Tibial nerve (tissue), 4 donors: ENCODE data around the gene CECR2. TPM values are rescaled to one million over a fixed set of nuclear protein-coding genes. Genes with fewer than 3 reads are reported as not detected.

Experiments
- DNase-seq, 2 donors: peaks; one replicate each; pipeline ENCODE4 v3.0.0-alpha.2; 2019; ENCODE audit warnings: low spot score in 2 of 2
- H3K27ac ChIP-seq, 4 donors: fragments of 200-600 bp; sonication (generic) in 3 of 4; one replicate each; pipeline ENCODE4 v1.5.1; 2017 to 2019; ENCODE audit warnings: mild to moderate bottlenecking in 1 of 4
- H3K27me3 ChIP-seq, 2 donors: fragments of 200-600 bp; sonication (generic) in 1 of 2; one replicate each; pipeline versions ENCODE4 v1.5.1 to v1.6.0; 2017 to 2019
- H3K36me3 ChIP-seq, 3 donors: fragments of 200-600 bp; sonication (generic); one replicate each; pipeline ENCODE4 v1.5.1; 2018 to 2019
- H3K4me1 ChIP-seq, 4 donors: fragments of 200-600 bp; sonication (generic) in 3 of 4; one replicate each; pipeline ENCODE4 v1.5.1; 2017 to 2019
- H3K4me3 ChIP-seq, 4 donors: fragments of 200-600 bp; sonication (generic) in 3 of 4; one replicate each; pipeline ENCODE4 v1.5.1; 2017 to 2019; ENCODE audit warnings: mild to moderate bottlenecking in 1 of 4, moderate library complexity in 1 of 4
- H3K9me3 ChIP-seq, 4 donors: fragments of 200-600 bp; sonication (generic) in 3 of 4; one replicate each; pipeline ENCODE4 v1.5.1; 2017 to 2019
- CTCF ChIP-seq, 5 experiments: fragments of 200-600 bp in 3 of 5; fragments of 450-650 bp in 2 of 5; sonication (generic) in 3 of 5; IDR thresholded peaks; one replicate each; pipeline ENCODE4 v1.5.1; 2016 to 2019; ENCODE audit warnings: antibody characterized with exemption in 5 of 5, mild to moderate bottlenecking in 3 of 5, moderate library complexity in 2 of 5
- EP300 ChIP-seq, 2 donors: sonication (generic); formaldehyde crosslinking; IDR thresholded peaks; one replicate each; pipeline ENCODE4 v1.6.1; 2017; ENCODE audit warnings: antibody characterized with exemption in 2 of 2, mild to moderate bottlenecking in 1 of 2
- POLR2A ChIP-seq, 2 donors: fragments of 450-650 bp; IDR thresholded peaks; one replicate each; pipeline ENCODE4 v1.6.1; 2017; ENCODE audit warnings: antibody characterized with exemption in 2 of 2, mild to moderate bottlenecking in 2 of 2, moderate library complexity in 2 of 2
- WGBS, 2 donors: methylation state at CpG; one replicate each; pipeline ENCODE4 v1.1.5; 2018; 5-methylcytosine and 5-hydroxymethylcytosine counted together
- total RNA-seq, 4 donors: library from RNA; depleted of rRNA; stranded (reverse); fragments of >200 nt; gene quantifications; one replicate each; pipeline ENCODE4 v1.1.0, GENCODE V29; 2016

The CECR2 gene
- total RNA-seq, 4 donors from 2014 or later, result 2.4 to 5.1 (median 3.6) TPM

- Histone ChIP-seq H3K4me1 (peaks cover 0 to 46% (median 5%) of the 10 kb centered on the region in 4 donors), H3K4me3 (peak overlapping the region; percentile 39 to 75 (median 50)), H3K36me3 (no peaks in the 10 kb centered on the region), H3K27me3 (peaks cover 0 to 68% of the 10 kb centered on the region in 2 donors), H3K27ac (peak overlapping the region in 2 of 4 donors; percentile 43 to 85), H3K9me3 (no peaks in the 10 kb centered on the region)
- 0 to 2% methylated on average over 15 to 48 of the region's 88 CpGs for WGBS, 2 donors
- no peak for DNase-seq
- TF ChIP-seq POLR2A (IDR thresholded peaks at IDR 0.05) (no peak), EP300 (IDR thresholded peaks at IDR 0.05) (no peak), CTCF (IDR thresholded peaks at IDR 0.05) (no peak)
These were observed 936 bp downstream of the CECR2 start for GRCh38 chr22:17370026-17370765.

- Histone ChIP-seq H3K4me3 (peak overlapping the region; percentile 39 to 75 (median 50)), H3K9me3 (no peaks in the 10 kb centered on the region), H3K4me1 (peaks cover 0 to 46% (median 5%) of the 10 kb centered on the region in 4 donors), H3K36me3 (no peaks in the 10 kb centered on the region), H3K27me3 (peaks cover 0 to 63% of the 10 kb centered on the region in 2 donors), H3K27ac (peak overlapping the region in 1 of 4 donors; percentile 85)
- DNase-seq, result no peak
- TF ChIP-seq CTCF (IDR thresholded peaks at IDR 0.05) (no peak), EP300 (IDR thresholded peaks at IDR 0.05) (no peak), POLR2A (IDR thresholded peaks at IDR 0.05) (no peak)
- WGBS, 2 donors, result 16 to 17% methylated on average over 23 of the region's 23 CpGs
These were observed 1.6 kb downstream of the CECR2 start for GRCh38 chr22:17370766-17371432.

- no peak for DNase-seq
- Histone ChIP-seq H3K9me3 (no peaks in the 10 kb centered on the region), H3K27ac (no peak overlapping the region), H3K4me3 (no peak overlapping the region), H3K4me1 (peaks cover 0 to 46% (median 5%) of the 10 kb centered on the region in 4 donors), H3K36me3 (no peaks in the 10 kb centered on the region), H3K27me3 (peaks cover 0 to 59% of the 10 kb centered on the region in 2 donors)
- TF ChIP-seq EP300 (IDR thresholded peaks at IDR 0.05) (no peak), CTCF (IDR thresholded peaks at IDR 0.05) (no peak), POLR2A (IDR thresholded peaks at IDR 0.05) (no peak)
- 62 to 75% methylated on average over 5 of the region's 5 CpGs for WGBS, 2 donors
These were observed 2.2 kb downstream of the CECR2 start for GRCh38 chr22:17371448-17371847.

- peaks cover 0 to 24% (median 5%) of the 10 kb centered on the region in 4 donors for H3K4me1 ChIP-seq
- H3K27me3 ChIP-seq, result peaks cover 0 to 38% of the 10 kb centered on the region in 2 donors
- no peak overlapping the region for H3K27ac ChIP-seq
- DNase-seq, result no peak
- H3K4me3 ChIP-seq, result no peak overlapping the region
- no peaks in the 10 kb centered on the region for H3K36me3 ChIP-seq
- WGBS, 2 donors, result 91 to 95% methylated on average over 4 of the region's 4 CpGs
- no peak for TF ChIP-seq POLR2A (IDR thresholded peaks at IDR 0.05)
- TF ChIP-seq EP300 (IDR thresholded peaks at IDR 0.05), result no peak
- H3K9me3 ChIP-seq, result no peaks in the 10 kb centered on the region
These were observed 4.6 kb downstream of the CECR2 start for GRCh38 chr22:17373855-17374254.

- H3K36me3 ChIP-seq, result no peaks in the 10 kb centered on the region
- no peak for DNase-seq
- H3K9me3 ChIP-seq, result no peaks in the 10 kb centered on the region
- WGBS, 2 donors, result 89 to 92% methylated on average over 11 of the region's 11 CpGs
- TF ChIP-seq EP300 (IDR thresholded peaks at IDR 0.05), result no peak
- no peak for TF ChIP-seq POLR2A (IDR thresholded peaks at IDR 0.05)
- TF ChIP-seq CTCF (IDR thresholded peaks at IDR 0.05), result no peak
- no peak overlapping the region for H3K4me3 ChIP-seq
- H3K4me1 ChIP-seq, result peaks cover 0 to 5% (median 0%) of the 10 kb centered on the region in 4 donors
- H3K27me3 ChIP-seq, result peaks cover 0 to 27% of the 10 kb centered on the region in 2 donors
- no peak overlapping the region for H3K27ac ChIP-seq
These were observed 6.8 kb downstream of the CECR2 start for GRCh38 chr22:17375914-17376614.
